ENCODE results near the gene WAPL.
A peak's percentile ranks its signal among the peaks of the same experiment; 100 is the strongest.
"Not testable (repeated sequence)": the region's sequence is repeated elsewhere in the genome, so short reads cannot be mapped to it uniquely, and the experiment has no call there.

Gene WAPL

DNA sequence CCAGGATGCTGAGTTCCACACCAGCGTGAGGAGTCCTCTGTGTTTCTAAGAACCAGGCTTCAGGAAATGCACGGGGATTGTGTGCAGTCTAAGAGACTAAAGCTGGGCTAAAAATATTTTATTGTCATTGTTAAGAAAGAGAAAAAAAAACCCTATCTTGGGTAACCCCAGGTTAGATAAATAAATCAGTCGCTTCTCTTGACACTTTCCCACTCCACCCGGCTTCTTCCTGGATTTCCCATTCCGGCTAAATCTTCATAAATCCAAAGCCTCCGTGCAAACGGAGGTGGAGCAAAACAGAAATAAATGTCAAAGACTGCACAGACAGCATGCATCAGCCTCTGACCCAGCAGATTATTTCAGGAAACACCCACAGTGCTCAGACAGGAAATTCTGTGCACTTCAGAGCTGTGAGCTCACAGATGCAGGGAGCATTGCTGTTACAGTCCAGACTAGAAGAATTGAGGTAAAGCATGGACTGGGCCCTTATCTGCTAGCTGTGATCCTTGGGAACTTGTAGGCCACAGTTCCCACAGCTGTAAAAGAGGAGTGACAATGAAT, 110.2 kb downstream of the WAPL start:
- no peak for DNase-seq

DNA sequence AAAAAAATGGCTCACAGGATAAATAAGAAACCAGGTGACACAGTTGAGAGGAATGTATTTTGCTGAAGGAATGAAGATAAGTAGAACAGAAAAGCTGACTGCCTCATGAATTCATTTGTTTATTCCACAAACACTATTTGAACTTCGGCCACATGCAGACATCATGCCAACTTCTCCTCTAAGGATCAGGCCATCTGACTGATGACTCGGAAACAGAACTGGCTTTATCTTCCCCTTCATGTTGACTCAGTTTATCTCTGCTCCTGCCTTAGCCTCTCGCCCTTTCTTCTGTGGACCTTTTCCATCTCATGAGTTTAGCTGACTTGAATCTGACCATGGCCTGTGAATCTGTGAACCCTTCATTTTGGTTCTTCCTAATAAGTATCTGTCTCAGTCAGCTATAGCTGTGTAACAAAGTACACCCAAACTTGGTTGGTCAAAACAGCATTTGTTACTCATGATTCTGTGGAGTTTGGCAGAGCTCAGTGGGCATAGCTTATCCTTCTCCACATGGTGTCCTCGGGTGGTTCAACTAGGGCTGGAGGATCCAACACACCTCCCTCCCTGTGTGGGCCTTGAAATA, 111.0 kb downstream of the WAPL start:
- no peak for DNase-seq

DNA sequence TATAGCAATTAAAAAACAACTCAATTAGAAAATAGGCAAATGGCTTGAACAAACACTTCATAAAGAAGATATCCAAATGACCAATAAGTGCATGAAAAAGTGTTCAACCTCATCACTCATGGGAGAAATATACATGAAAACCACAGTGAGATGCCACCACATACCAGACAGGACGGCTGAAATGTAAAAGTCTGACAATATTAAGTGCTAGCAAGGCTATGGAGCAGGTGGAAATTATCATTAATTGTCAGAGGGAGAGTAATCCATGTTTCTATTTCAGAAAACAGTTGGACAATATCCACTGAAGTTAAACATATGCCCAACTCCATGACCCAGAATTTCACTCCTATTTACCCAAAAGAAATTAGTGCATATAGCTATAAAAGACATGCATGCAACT, 112.4 kb downstream of the WAPL start:
- no peak for DNase-seq

DNA sequence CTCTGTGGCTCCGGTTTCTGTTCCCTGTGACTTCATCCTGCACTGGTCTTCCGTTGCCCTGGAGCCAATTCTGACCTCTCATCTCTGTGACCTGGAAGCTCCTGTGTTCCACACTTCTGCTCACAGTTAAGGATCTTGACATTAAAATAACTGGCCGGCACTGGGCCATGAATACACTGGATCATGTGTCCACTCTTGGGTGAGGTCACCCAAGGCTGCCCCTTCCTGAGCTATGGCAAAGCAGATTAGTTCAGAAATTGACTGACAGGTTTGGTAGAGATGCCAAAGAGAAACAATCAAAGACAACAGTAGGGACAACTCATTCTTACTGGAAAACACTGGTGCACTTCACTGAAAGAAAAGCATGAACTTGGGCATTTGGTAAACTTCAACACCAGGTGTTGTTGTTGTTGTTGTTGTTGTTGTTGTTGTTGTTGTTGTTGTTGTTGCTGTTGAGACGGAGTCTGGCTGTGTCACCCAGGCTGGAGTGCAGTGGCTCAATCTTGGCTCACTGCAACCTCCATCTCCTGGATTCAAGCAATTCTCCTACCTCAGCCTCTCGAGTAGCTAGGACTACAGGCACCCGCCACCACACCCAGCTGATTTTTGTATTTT, 118.3 kb downstream of the WAPL start:
- no peak for DNase-seq

DNA sequence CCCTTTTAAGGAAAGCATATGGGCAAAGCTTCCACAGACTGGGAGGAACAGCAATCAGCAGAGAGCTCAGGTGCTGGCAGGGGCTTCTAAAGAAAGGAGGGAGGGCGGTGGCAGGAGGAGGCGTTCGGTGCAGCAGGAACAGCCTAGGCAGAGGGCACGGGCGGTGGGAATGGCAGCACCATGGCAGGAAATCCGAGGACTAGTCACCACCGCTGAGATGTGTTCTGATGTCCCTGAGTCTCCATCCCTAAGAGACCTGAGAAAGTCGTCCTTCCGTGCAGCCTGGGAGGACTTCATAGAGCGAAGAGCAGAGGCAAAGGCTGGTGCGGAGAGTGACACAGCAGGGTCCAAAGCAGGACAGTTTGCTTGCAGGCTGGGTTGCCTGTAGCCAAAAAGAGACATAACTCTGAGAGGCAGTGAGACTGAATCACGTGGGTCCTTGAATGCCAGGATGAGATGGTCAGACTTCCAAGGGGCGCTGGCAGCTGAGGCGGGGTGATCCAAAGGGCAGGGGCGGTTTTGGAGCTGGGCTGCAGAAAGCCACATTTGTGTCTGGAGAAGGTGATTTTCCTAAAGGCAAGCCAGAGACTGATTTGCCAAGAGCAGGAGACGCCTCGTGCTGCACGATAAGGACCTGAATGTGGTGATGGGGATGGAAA, 119.2 kb downstream of the WAPL start:
- DNase-seq, result no peak

DNA sequence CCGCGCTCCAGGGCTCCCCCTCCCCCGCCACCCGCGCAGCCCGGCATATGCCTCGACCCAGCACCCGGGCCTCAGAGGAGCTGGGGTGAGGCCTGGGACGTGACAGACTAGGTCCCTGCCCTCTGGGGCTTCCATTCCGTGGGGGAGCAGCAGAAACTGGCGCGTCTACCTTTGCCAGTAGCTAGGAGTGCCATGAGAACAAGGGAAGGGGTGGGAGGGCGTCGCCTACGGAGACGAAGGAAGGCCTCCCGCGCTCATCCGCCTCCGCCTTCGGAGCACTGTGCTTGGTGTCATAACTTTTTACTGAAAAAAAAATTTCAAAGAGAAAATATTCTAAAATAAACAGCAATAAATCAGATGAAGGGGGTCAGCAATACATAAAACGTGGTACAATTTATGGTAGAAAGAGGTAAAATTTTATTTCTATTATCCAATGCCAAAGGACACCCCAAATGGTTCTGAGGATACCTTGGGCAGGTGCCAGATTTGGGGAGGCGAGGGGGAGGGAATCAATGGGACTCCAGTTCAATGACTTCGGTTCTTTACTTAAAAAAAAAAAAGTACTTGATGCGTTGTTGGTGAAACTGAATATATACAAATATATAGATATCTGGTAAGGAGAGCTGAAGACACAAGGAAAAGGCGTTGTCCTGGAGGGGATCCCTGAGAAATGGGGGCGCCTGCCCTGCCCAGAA, 119.9 kb downstream of the WAPL start:
- DNase-seq, result no peak

DNA sequence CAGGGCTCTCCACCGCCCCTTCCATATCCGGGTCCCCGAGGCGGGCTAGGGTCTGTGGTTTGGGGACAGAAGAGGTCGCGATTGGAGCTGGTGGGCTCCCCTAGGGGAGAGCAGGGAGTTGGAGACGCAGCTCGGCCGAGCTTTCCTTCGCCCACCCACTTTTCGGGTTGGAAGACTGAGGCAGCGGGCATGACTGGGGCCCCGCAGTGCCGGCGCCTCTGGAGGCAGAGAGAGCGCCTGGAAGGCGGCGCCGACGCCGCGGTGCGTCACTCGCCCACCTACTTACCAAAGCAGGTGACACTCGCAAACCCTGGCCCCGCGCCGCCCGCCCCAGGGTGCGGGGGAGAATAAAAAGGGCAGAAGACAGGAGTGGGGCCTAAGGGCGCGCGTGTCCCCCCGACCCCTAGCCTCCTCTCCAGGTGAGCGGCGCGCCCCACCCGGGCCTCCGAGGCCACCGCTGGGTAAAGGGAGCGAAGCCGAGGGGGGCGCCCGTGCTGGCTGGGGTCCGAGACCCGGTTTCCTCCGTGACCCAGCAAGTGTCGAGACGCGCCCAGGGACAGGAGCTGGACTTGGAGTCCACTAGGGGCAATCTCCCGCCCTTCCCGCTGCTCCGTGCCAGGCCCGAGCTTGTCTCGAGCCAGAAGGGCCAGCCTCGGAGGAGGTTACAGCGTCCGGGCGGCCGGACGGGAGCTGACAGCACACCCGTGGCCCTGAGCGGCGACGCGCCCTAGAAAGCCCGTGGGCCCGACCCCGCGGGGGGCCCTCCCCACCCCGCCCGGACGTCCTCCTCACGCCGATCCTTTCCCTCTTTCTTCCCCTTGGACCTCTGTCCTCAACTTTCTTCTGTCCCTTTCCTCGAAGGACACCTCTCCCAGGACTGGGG, 120.6 kb downstream of the WAPL start:
- no peak for DNase-seq

DNA sequence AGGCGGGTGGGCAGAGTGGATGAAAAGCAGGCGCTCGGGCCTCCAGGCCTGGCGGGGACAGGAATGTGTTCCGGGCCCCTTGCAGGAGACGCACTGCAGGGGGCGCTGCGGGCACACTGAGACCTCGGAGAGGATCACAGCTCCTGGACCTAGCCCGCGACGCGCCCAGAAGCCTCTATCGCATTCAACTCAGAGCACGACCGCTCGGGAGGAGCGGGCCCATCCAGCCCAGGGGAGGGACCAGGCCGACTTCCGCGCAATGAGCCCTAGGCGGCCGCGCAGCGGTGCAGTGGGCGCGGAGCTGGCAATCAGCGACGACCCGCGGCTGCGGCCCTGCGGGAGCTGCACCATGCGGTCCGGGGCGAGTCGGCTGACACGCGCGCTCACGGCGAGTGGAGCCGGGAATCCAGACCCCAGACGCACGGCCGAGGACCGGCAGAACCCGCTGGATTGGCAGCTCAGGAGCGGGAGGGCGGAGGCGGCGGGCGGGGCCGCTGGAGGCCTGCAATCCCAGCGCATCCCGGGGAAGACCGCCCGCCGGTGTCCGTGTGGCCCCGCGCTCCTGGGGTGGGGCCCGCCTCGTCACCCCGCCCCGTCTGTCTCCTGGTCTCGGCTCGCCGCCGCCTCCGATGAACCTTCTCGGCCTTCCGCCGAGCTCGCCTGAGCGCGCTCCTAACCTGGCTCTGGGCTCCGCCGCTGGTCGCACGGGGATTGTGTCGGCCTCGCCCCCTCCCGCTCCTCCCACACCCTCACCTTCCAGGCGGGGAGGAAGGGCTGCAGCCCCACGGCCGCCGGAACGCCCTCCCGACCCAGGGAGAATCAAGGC, 121.5 kb downstream of the WAPL start:
- peak; percentile 88 to 90 for DNase-seq

DNA sequence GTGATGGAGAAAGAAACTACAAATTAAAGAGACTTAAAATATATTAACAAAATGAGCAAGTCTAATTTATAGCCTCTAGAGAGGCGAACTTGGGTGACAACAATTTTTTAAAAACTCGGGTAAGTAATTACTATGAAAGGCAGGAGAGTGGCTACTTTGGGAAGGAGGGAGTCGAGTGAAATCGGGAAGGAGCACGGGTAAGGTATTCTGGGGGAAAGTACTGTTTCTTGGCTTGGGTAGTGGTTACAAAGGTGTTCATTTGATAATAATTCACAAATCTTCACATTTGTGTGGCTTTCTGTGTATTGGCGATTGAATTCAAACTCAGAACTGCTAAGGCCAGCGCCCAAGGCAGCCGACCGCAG, 122.1 kb downstream of the WAPL start:
- no peak for DNase-seq

DNA sequence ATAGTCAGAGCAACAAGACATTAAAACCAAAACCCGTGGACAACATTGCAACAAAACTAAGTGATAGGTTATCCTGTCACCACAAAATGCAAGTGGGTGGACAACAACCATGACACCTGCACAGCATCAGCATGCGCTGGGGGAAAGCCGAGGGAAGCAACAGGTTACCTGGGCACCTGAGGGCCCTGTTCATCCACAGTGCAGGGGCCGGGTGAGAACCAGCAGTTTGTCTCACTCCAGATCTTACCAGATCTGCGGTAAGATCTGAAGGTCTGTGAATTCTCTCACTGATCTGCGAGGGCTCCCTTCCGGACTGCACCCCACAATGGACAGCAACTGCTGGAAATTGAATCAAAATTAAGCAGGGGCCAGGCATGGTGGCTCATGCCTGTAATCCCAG, 124.5 kb downstream of the WAPL start:
- no peak for DNase-seq

DNA sequence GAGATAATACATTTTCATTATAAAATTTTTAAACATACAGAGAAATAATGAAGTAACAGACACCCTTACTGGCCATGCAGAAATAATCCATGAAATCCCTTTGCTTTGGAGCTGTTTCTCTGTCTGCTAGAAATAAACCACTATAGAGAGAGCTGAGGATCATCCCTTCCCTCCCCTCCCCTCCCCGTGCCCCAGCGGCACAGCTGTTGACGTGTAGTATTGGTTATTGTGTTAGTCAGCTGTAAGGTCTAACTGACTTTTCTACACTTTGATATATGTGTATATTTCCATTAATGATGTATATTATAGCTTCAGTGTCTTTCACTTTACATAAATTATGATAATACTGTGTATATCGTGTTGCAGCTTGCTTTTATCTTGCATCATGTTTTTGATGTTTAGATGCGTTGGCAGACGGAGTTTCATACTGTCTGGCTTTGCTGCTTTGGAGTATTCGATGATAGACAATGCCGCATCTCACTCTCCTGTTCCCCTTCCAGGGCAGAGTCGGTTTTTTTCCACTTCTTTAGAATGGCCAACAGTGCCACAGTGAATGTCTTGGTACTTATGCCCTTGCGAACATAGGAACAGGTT, 127.6 kb downstream of the WAPL start:
- no peak for DNase-seq

DNA sequence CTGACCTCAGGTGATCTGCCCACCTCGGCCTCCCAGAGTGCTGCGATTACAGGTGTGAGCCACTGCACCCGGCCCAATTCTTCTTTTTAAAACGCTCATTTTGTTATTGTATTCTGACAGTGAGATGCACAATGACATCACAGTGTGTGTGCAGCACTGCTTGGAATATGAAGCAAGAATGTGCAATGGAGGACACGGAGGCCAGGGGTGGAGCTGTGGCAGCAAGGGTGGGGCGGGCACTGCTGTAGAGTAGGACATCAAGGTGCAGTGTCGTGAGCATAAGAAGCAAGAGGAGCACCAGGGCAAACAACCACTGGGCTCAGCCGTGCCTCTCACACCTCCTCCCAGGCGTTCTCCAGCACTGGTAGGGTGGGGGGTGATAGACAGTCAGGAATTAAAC, 128.2 kb downstream of the WAPL start:
- no peak for DNase-seq

DNA sequence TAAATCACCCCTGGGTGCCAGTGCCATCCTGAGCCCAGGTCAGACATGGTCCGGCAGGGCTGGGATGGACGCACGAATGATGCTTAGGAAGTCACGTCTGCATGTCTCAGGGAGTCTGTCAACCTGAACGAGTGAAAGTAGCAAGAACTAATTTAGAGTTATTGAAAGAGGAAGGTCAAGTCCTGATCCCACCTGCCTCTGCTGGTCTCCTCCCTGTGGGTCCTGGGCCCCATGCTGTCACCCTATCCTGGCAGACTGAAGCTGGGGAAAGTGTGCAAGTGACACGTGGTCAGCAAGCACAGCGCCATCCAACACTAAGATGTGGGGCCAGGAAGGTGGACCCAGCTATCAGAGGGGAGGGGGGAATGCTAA, 128.9 kb downstream of the WAPL start:
- no peak for DNase-seq

DNA sequence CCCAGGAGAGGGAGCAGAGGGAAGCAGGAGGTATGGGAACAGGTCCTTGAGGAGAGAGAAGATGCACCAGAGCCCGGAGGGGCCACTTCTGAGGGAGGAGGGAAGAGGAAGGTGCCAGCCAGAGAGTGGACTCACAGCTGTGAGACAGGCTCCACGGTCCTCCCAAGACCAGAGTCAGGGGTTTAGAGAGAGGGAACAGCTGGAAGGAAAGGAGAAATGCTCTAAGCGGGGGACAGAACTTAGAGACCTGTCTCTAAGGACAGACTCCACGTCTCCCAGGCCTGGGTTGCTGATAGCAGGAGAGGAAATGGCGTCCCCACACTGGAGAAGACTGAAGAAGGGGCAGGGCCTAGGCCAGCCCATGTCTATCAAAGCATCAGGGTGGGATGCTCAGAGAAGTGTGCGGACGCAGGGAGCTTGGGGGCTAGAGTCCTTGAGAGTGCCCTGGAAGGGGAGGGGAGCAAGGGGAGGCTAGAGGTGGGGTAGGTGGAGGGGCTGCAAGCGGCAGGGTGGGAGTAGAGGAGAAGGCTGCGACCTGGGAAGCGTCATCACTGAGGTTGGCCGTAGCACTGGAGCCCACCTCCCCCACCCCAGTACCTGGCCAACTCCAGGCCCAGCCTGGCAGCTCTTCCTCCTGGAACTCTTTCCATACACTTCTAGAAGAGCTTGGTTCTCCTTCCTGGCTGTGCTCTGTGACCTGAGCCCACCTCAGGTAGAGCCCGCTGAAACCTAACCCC, 129.4 kb downstream of the WAPL start:
- no peak for DNase-seq

DNA sequence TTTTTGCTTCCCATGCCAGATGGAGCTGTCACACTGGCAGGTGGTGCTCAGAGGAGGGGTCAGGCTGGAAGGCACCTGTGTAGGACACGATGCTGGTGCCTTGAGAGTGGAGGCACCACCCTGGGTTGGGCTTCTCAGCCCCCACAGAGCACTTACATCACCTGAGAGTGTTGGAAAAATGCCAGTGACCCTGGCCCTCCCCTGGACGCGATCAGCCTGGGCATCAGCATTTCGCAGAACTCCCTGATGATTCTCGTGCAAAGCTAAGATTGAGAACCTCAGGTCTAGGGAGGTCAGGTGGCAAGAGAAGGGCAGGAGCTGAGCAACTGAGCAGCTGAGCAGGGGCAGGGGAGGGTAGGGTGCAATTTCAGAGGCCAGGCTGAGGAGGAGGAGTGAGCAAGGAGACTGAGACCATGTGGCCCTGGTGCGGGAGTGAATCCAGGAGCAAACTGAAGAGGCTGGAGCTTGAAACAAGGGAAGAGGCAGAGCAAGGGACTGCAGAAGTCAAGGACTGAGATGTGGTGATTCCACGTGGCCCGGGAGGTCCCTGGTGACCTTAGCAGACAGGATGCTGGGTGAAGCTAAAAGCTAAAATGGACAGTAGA, 130.3 kb downstream of the WAPL start:
- no peak for DNase-seq

DNA sequence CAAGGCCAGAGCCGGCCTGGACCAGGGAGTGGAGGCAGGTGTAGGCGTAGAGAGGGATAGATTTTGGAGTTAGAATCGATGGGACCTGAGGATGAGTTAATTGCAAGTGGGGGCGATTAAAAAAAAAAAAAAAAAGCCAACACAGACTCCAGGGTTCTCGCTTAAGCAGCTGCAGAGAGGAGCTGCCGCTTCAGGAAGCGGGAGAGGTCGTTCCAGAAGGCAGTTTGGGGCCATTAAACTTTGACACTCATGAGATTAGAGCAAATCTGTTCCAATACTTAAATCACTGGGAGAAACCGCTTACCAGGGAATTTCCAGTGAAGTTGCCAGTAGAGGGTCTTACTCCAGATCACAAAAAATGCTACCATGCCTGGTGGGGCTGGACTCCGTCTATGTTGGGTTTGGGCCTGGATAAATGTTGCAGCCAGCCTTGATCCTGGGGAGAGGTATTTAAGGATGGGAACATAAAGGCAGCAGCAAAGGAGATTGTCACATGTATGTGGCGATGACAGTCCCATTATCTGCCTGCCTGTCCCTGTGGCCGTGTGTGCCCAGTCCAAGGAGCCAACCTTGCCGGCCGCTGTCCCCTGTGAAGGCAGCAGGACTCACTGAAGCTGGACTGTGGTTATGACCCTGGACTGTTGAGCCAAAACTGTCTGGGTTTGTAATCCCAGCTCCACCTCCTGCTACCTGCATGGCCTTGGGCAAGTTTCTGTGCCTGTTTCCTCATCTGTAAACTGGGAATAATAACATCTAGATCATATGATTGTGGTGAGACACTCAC, 131.1 kb downstream of the WAPL start:
- DNase-seq, result no peak

DNA sequence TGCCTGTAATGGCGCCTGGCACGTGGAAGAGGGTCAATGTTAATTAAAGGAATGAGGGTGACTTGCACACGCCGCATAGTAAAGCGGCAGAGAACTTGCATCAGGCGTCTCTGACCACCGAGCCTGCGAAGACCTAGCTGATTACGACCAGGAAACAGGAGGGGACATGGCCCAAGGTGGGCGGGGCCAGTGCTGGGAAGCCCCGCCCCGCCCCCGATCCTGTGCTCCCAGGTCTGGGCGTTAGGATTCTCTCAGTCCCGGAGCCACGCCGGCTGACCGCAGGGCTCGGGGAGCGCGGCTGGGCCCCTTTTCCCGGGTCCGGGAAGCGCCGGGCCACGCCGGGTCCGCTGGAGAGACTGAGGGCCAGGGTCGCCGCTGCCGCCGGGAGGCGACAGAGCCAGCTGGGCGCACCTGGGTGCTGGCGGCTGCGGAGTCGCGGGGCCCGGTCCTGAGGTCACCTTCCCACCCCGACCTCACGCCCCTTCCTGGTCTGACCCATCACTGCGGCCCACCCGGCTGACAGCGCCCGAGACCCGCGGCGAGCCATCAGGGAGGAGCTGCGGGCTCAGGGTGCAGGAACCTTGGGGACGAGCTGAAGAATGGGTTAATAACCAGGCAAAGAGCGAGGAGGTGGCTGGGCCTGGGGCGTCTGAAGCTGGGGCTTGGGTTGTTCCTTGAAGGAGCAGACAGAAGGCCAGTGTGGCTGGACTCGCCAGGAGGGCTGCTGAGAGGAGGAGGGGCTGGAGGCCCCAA, 132.0 kb downstream of the WAPL start:
- no peak for DNase-seq

DNA sequence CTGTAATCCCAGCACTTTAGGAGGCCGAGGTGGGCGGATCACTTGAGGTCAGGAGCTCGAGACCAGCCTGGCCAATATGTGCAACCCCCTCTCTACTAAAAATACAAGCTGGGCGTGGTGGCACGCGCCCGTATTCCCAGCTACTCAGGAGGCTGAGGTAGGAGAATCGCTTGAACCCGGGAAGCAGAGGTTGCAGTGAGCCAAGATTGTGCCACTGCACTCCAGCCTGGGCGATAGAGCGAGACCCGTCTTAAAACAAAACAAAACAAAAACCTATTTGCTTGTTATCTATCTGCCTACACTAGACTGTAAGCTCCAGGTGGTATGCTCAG, 132.5 kb downstream of the WAPL start:
- not testable (repeated sequence) for DNase-seq

Measured in NCI-H2081 (cell line).